Measurements from ENCODE around the gene HSPA4L.

HSPA4L gene

GRCh38 chr4:127870281-127870680 lies 88.2 kb downstream of the HSPA4L start:
- DNase-seq (ENCODE audit: low spot score) = no peak

- peak; percentile 70 for DNase-seq (ENCODE audit: low spot score)
These were observed 88.6 kb downstream of the HSPA4L start for GRCh38 chr4:127870688-127871087.

GRCh38 chr4:127875791-127876190 lies 93.7 kb downstream of the HSPA4L start:
- DNase-seq (ENCODE audit: low spot score) = no peak

GRCh38 chr4:127880763-127881562 lies 98.8 kb downstream of the HSPA4L start, which contains the start of gene PLK4:
Gene PLK4 (plus strand): TSS chr4:127880893. CDS start chr4:127881135, 242 bp downstream.
- peak; percentile 99 for DNase-seq (ENCODE audit: low spot score)

GRCh38 chr4:127881563-127881864 lies 99.4 kb downstream of the HSPA4L start:
- no peak for DNase-seq (ENCODE audit: low spot score)

GRCh38 chr4:127888559-127888958 lies 106.4 kb downstream of the HSPA4L start:
- DNase-seq (ENCODE audit: low spot score) = no peak

GRCh38 chr4:127889903-127890302 lies 107.8 kb downstream of the HSPA4L start:
- DNase-seq (ENCODE audit: low spot score) = no peak

All from AG08395 (cell line).